ENCODE data around the gene RIGI. TPM values are rescaled to one million over a fixed set of nuclear protein-coding genes. Genes with fewer than 3 reads are reported as not detected.
"Not testable (repeated sequence)": the region's sequence is repeated elsewhere in the genome, so short reads cannot be mapped to it uniquely, and the experiment has no call there.

Gene RIGI
- total RNA-seq, 1 experiment from 2014 or later = 7.9 TPM

- no peak for TF ChIP-seq CTCF (IDR thresholded peaks at IDR 0.05; ENCODE audit: insufficient read depth in 1 of 2, low read depth in 1 of 2, low read length in 1 of 2, severe bottlenecking in 1 of 2, unreplicated experiment in 1 of 2)
- ChIA-PET CTCF (interaction anchor here (1.9 to 3.8 kb wide), 4 partner anchors 25 to 147 kb away, joined by 10 to 115 read pairs (median 18); partner anchors contain the start of gene NDUFB6), POLR2A (interaction anchor here (0.8 to 2.4 kb wide), 4 partner anchors 27 to 146 kb away, joined by 3 to 9 read pairs (median 6); partner anchors contain the start of genes ACO1, SMIM27 and TOPORS)
- Histone ChIP-seq H3K4me1 (peaks cover 19% of the 10 kb centered on the region), H3K9me3 (no peaks in the 10 kb centered on the region; the same call in 1 of the 2 replicates), H3K4me3 (ENCODE audit: low read depth, low read length) (peak overlapping the region; percentile 52), H3K36me3 (ENCODE audit: control insufficient read depth, insufficient read depth, low read length) (no peaks in the 10 kb centered on the region), H3K27me3 (replicated peaks; ENCODE audit: control insufficient read depth, insufficient read depth, low read length) (no peaks in the 10 kb centered on the region)
- Mint-ChIP-seq H3K27ac (ENCODE audit: unreplicated experiment) (peak overlapping the region; percentile 59), H3K4me1 (ENCODE audit: low read depth, unreplicated experiment) (peaks cover 28% of the 10 kb centered on the region), H3K36me3 (ENCODE audit: insufficient read depth, unreplicated experiment) (peaks cover 15% of the 10 kb centered on the region), H3K27me3 (ENCODE audit: insufficient read depth, unreplicated experiment) (no peaks in the 10 kb centered on the region), H3K9me3 (ENCODE audit: unreplicated experiment) (no peaks in the 10 kb centered on the region), H3K4me3 (ENCODE audit: unreplicated experiment) (peak overlapping the region; percentile 73)
- peak; percentile 44 to 51 for DNase-seq
- intact Hi-C loops (cut with micrococcal nuclease; ENCODE audit: unreplicated experiment) = loop anchor here (5.0 kb wide), 1 partner anchor 33 kb away; no protein-coding TSS in a partner anchor
- BruUV-seq (replicated peaks) = TSS peak; percentile 75
Observed at GRCh38 chr9:32524892-32525708, 896 bp downstream of the RIGI start.

GRCh38 chr9:32524558-32524891, 1.5 kb downstream of the RIGI start:
- BruUV-seq (replicated peaks); H3K9me3 ChIP-seq; H3K36me3 ChIP-seq (ENCODE audit: control insufficient read depth, insufficient read depth, low read length); H3K27me3 Mint-ChIP-seq (ENCODE audit: insufficient read depth, unreplicated experiment); intact Hi-C loops (cut with micrococcal nuclease; ENCODE audit: unreplicated experiment); DNase-seq; H3K27me3 ChIP-seq (replicated peaks; ENCODE audit: control insufficient read depth, insufficient read depth, low read length); H3K9me3 Mint-ChIP-seq (ENCODE audit: unreplicated experiment); H3K27ac Mint-ChIP-seq (ENCODE audit: unreplicated experiment): not testable (repeated sequence)
- POLR2A ChIA-PET = interaction anchor here (2.4 kb wide), 1 partner anchor 140 kb away, joined by 9 read pairs; the partner anchor contains the start of gene ACO1
- H3K4me1 ChIP-seq = peaks cover 19% of the 10 kb centered on the region
- peaks cover 15% of the 10 kb centered on the region for H3K36me3 Mint-ChIP-seq (ENCODE audit: insufficient read depth, unreplicated experiment)
- H3K4me3 Mint-ChIP-seq (ENCODE audit: unreplicated experiment) = peak overlapping the region; percentile 73
- H3K4me1 Mint-ChIP-seq (ENCODE audit: low read depth, unreplicated experiment) = peaks cover 28% of the 10 kb centered on the region
- CTCF ChIA-PET = interaction anchor here (2.3 to 3.8 kb wide), 2 partner anchors 26 to 146 kb away, joined by 18 to 115 read pairs; no protein-coding TSS in a partner anchor
- H3K4me3 ChIP-seq (ENCODE audit: low read depth, low read length) = peak overlapping the region; percentile 52

- no peaks in the 10 kb centered on the region for H3K9me3 Mint-ChIP-seq (ENCODE audit: unreplicated experiment)
- no peak for DNase-seq
- H3K27me3 ChIP-seq (replicated peaks; ENCODE audit: control insufficient read depth, insufficient read depth, low read length) = no peaks in the 10 kb centered on the region
- H3K4me3 Mint-ChIP-seq (ENCODE audit: unreplicated experiment) = peak overlapping the region; percentile 4
- H3K4me1 Mint-ChIP-seq (ENCODE audit: low read depth, unreplicated experiment) = peaks cover 28% of the 10 kb centered on the region
- H3K36me3 ChIP-seq (ENCODE audit: control insufficient read depth, insufficient read depth, low read length) = no peaks in the 10 kb centered on the region
- H3K9me3 ChIP-seq = peaks cover 5% of the 10 kb centered on the region; the same call in 1 of the 2 replicates
- no peak overlapping the region for H3K27ac Mint-ChIP-seq (ENCODE audit: unreplicated experiment)
- peaks cover 19% of the 10 kb centered on the region for H3K4me1 ChIP-seq
- H3K4me3 ChIP-seq (ENCODE audit: low read depth, low read length) = no peak overlapping the region
- TF ChIP-seq CTCF (IDR thresholded peaks at IDR 0.05; ENCODE audit: insufficient read depth in 1 of 2, low read depth in 1 of 2, low read length in 1 of 2, severe bottlenecking in 1 of 2, unreplicated experiment in 1 of 2) = no peak
- intact Hi-C loops (cut with micrococcal nuclease; ENCODE audit: unreplicated experiment) = no loop called here
- ChIA-PET CTCF (no interaction called here), POLR2A (no interaction called here)
- no TSS peak for BruUV-seq (replicated peaks)
- H3K27me3 Mint-ChIP-seq (ENCODE audit: insufficient read depth, unreplicated experiment) = no peaks in the 10 kb centered on the region
- H3K36me3 Mint-ChIP-seq (ENCODE audit: insufficient read depth, unreplicated experiment) = peaks cover 15% of the 10 kb centered on the region
Observed at GRCh38 chr9:32523910-32524309, 2.1 kb downstream of the RIGI start.
